ENCODE measurements around the gene CTH. TPM values are rescaled to one million over a fixed set of nuclear protein-coding genes. Genes with fewer than 3 reads are reported as not detected.

CTH gene
- total and polyA plus RNA-seq, 2 of the 13 experiments (the other 11 are each of a cell fraction or from before 2014, with no cell fraction given), result 8.7 to 19.7 TPM

DNA sequence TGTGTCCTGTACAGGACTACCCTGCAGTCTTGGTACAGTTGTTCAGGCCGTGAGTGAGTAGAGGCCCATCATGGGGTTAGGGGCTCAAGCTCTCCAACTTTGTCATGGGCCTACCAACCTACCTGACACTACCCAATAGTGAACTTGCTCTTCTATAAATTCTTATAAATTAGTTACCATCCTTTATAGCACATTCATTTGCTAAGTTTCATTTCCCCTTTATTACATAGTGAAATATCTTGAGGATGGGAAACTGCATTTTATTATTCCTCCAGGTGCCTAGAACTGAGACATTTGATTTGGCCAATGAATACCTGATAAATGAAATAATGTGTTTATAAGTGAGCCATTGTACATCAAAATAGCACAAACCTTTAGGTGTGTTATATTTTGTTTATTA lies 9.1 kb upstream of the CTH start:
- DNase-seq (ENCODE audit: low spot score), result no peak
- no peak overlapping the region for H3K4me2 ChIP-seq (ENCODE audit: low read depth, low read length)
- no peak for FAIRE-seq
- in situ Hi-C loops (cut with HindIII; ENCODE audit: extremely low pct_ligation_motif_present, low pct_unique_long_range_greater_than_20kb), result no loop called here
- H3K4me1 ChIP-seq (ENCODE audit: insufficient read depth, low read length), result no peaks in the 10 kb centered on the region
- no TSS peak for BruUV-seq (replicated peaks)
- no peak for ATAC-seq
- no peaks in the 10 kb centered on the region for H3K79me2 ChIP-seq (ENCODE audit: insufficient read depth, low read length)
- no peak overlapping the region for H2AFZ ChIP-seq (ENCODE audit: low read length)
- ChIA-PET CTCF (ENCODE audit: low intra/inter-chr PET ratio, low total read pairs) (no interaction called here), POLR2A (no interaction called here)
- WGBS (ENCODE audit: low lambda C conversion rate), result 27% methylated on average over 1 of the region's 1 CpG
- peaks cover 0 to 9% of the 10 kb centered on the region in 2 experiments; a peak in 2 of 5 replicates for H3K27me3 ChIP-seq (ENCODE audit: control insufficient read depth in 1 of 2, insufficient read depth in 2 of 2, low read length in 2 of 2)
- intact Hi-C loops (cut with micrococcal nuclease; ENCODE audit: unreplicated experiment), result no loop called here
- no peaks in the 10 kb centered on the region for H3K9me3 ChIP-seq (ENCODE audit: low read length)
- H3K36me3 ChIP-seq (replicated peaks in 1 of 2; ENCODE audit: control insufficient read depth in 1 of 2, insufficient read depth in 2 of 2, low read length in 2 of 2), result no peaks in the 10 kb centered on the region
- H3K27ac ChIP-seq (ENCODE audit: extremely low read length, insufficient read depth, low read length), result no peak overlapping the region
- no peak for TF ChIP-seq U2AF1 (optimal IDR thresholded peaks at IDR 0.05; ENCODE audit: low read depth, low read length)
- no peak for TF ChIP-seq HMG20A (CRISPR knock-in tag; IDR thresholded peaks at IDR 0.05; ENCODE audit: borderline replicate concordance)
- no peak for TF ChIP-seq ZNF335 (CRISPR knock-in tag; IDR thresholded peaks at IDR 0.05)
- no peak for TF ChIP-seq RELA (CRISPR knock-in tag; IDR thresholded peaks at IDR 0.05)
- TF ChIP-seq RBM39 (IDR thresholded peaks at IDR 0.05; ENCODE audit: low read depth, low read length, poor library complexity, severe bottlenecking), result no peak
- TF ChIP-seq, protein P1, sequence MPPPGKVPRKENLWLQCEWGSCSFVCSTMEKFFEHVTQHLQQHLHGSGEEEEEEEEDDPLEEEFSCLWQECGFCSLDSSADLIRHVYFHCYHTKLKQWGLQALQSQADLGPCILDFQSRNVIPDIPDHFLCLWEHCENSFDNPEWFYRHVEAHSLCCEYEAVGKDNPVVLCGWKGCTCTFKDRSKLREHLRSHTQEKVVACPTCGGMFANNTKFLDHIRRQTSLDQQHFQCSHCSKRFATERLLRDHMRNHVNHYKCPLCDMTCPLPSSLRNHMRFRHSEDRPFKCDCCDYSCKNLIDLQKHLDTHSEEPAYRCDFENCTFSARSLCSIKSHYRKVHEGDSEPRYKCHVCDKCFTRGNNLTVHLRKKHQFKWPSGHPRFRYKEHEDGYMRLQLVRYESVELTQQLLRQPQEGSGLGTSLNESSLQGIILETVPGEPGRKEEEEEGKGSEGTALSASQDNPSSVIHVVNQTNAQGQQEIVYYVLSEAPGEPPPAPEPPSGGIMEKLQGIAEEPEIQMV (CRISPR knock-in tag; IDR thresholded peaks at IDR 0.05; ENCODE audit: low read depth), result no peak
- TF ChIP-seq RFXANK (CRISPR knock-in tag; IDR thresholded peaks at IDR 0.05), result no peak
- no peak for TF ChIP-seq TEAD2 (CRISPR knock-in tag; IDR thresholded peaks at IDR 0.05)
- TF ChIP-seq NFKBIZ (CRISPR knock-in tag; IDR thresholded peaks at IDR 0.05), result no peak
- no peak for TF ChIP-seq MED13 (CRISPR knock-in tag; IDR thresholded peaks at IDR 0.05)
- no peak for TF ChIP-seq NR3C1 (CRISPR knock-in tag; IDR thresholded peaks at IDR 0.05)
- no peak for TF ChIP-seq ATF7-NPFF (CRISPR knock-in tag; IDR thresholded peaks at IDR 0.05; ENCODE audit: low read depth)
- no peak for TF ChIP-seq PAWR (CRISPR knock-in tag; IDR thresholded peaks at IDR 0.05; ENCODE audit: borderline replicate concordance)
- H3K4me3 ChIP-seq (replicated peaks in 1 of 3; ENCODE audit: insufficient read depth in 1 of 3, low read depth in 2 of 3, low read length in 3 of 3), result no peak overlapping the region
- H4K20me1 ChIP-seq (ENCODE audit: insufficient read depth, low read length), result no peaks in the 10 kb centered on the region
- no peak overlapping the region for H3K9ac ChIP-seq (ENCODE audit: insufficient read depth, low read depth, low read length)

Data from HepG2 (cell line).